UCSD-AML1 (cell line): ENCODE measurements around the gene SNX24.

ENCODE experiments used
- DNase-seq: peaks from one replicate; lab custom pipeline; 2025; ENCODE audit not compliant: unreplicated experiment; lab: John Stamatoyannopoulos, UW

SNX24 gene

GRCh38 chr5:122999947-123000563, 154.6 kb downstream of the SNX24 start:
- DNase-seq: peak; percentile 60

GRCh38 chr5:123000731-123001130, 155.3 kb downstream of the SNX24 start:
- no peak for DNase-seq

- DNase-seq: no peak
Measured at GRCh38 chr5:123001808-123002207, 156.4 kb downstream of the SNX24 start.

- DNase-seq: no peak
Measured at GRCh38 chr5:123007182-123007581, 161.8 kb downstream of the SNX24 start.

GRCh38 chr5:123007754-123008153, 162.3 kb downstream of the SNX24 start:
- no peak for DNase-seq

- DNase-seq: no peak
Measured at GRCh38 chr5:123012321-123012720, 166.9 kb downstream of the SNX24 start.

- no peak for DNase-seq
Measured at GRCh38 chr5:123014689-123015088, 169.3 kb downstream of the SNX24 start.

- no peak for DNase-seq
Measured at GRCh38 chr5:123028222-123028621, 182.8 kb downstream of the SNX24 start.

GRCh38 chr5:123033157-123033671, 187.8 kb downstream of the SNX24 start:
- DNase-seq: no peak

GRCh38 chr5:123035360-123035917, 190.0 kb downstream of the SNX24 start:
- no peak for DNase-seq

- DNase-seq: no peak
Measured at GRCh38 chr5:123035918-123036390, 190.5 kb downstream of the SNX24 start.

GRCh38 chr5:123036391-123037103, 191.1 kb downstream of the SNX24 start, which contains the start of gene PPIC:
Gene PPIC (minus strand): TSS chr5:123036725. CDS start chr5:123036625, 100 bp downstream.
- peak; percentile 18 for DNase-seq

GRCh38 chr5:123037104-123037418, 191.6 kb downstream of the SNX24 start:
- DNase-seq: no peak

- no peak for DNase-seq
Measured at GRCh38 chr5:123039673-123040072, 194.3 kb downstream of the SNX24 start.

GRCh38 chr5:123044926-123045617, 199.7 kb downstream of the SNX24 start:
- no peak for DNase-seq

- no peak for DNase-seq
Measured at GRCh38 chr5:123046222-123046621, 200.8 kb downstream of the SNX24 start.

GRCh38 chr5:123047706-123048105, 202.3 kb downstream of the SNX24 start:
- DNase-seq: no peak

GRCh38 chr5:123051206-123051605, 205.8 kb downstream of the SNX24 start:
- DNase-seq: no peak
